ENCODE measurements around the gene ZSCAN32. TPM values are rescaled to one million over a fixed set of nuclear protein-coding genes. Genes with fewer than 3 reads are reported as not detected.

Gene ZSCAN32
- total RNA-seq, 1 experiment from 2014 or later: 15.1 TPM

- no peaks in the 10 kb centered on the region for H3K4me1 ChIP-seq (replicated peaks)
- no peak for DNase-seq (ENCODE audit: low read depth in 1 of 2, low spot score in 2 of 2)
- 0 out of 2 replicates have a peak, but pooled peaks cover 2% of the 10 kb centered on the region for H3K9me3 ChIP-seq (replicated peaks)
- H3K27me3 ChIP-seq (replicated peaks): no peaks in the 10 kb centered on the region
- H3K36me3 ChIP-seq: no peaks in the 10 kb centered on the region
- no peak overlapping the region for H3K4me3 ChIP-seq
- H3K27ac ChIP-seq: no peak overlapping the region
Measured at GRCh38 chr16:3346041-3346440, 54.8 kb downstream of the ZSCAN32 start.

Other genes starting within 250 kb of the ZSCAN32 start
- not detected in 2 replicates for gene OR1F1, start 212.8 kb downstream of the ZSCAN32 start, total RNA-seq (2014; rRNA removed; shearing (Covaris generic))
- 8.5 TPM in 2 replicates for gene ZNF200, start 165.8 kb downstream of the ZSCAN32 start, total RNA-seq (2014; rRNA removed; shearing (Covaris generic))
- gene MEFV, start 144.4 kb downstream of the ZSCAN32 start, total RNA-seq (2014; rRNA removed; shearing (Covaris generic)): not detected in 2 replicates
- gene ZNF263, start 117.5 kb downstream of the ZSCAN32 start, total RNA-seq (2014; rRNA removed; shearing (Covaris generic)): 41.0 and 53.8 TPM in 2 replicates
- 2.1 and 11.1 TPM in 2 replicates for gene TIGD7, start 95.6 kb downstream of the ZSCAN32 start, total RNA-seq (2014; rRNA removed; shearing (Covaris generic))
- gene ZNF75A, start 95.5 kb downstream of the ZSCAN32 start, total RNA-seq (2014; rRNA removed; shearing (Covaris generic)): 15.5 and 16.8 TPM in 2 replicates
- gene OR2C1, start 45.1 kb downstream of the ZSCAN32 start, total RNA-seq (2014; rRNA removed; shearing (Covaris generic)): 0.08 TPM in 1 of 2 replicates, not detected in the other
- 6.8 and 7.8 TPM in 2 replicates for gene ZNF174, start 211 bp upstream of the ZSCAN32 start, total RNA-seq (2014; rRNA removed; shearing (Covaris generic))
- gene ZNF597, start 42.5 kb upstream of the ZSCAN32 start, total RNA-seq (2014; rRNA removed; shearing (Covaris generic)): 2.1 and 2.9 TPM in 2 replicates
- 4.6 and 6.8 TPM in 2 replicates for gene NAA60, start 42.7 kb upstream of the ZSCAN32 start, total RNA-seq (2014; rRNA removed; shearing (Covaris generic))
- gene C16orf90, start 94.5 kb upstream of the ZSCAN32 start, total RNA-seq (2014; rRNA removed; shearing (Covaris generic)): not detected in 2 replicates
- gene CLUAP1, start 100.0 kb upstream of the ZSCAN32 start, total RNA-seq (2014; rRNA removed; shearing (Covaris generic)): 17.4 and 37.6 TPM in 2 replicates
- gene NLRC3, start 176.4 kb upstream of the ZSCAN32 start, total RNA-seq (2014; rRNA removed; shearing (Covaris generic)): not detected in 2 replicates
- 3.5 and 6.0 TPM in 2 replicates for gene SLX4, start 210.6 kb upstream of the ZSCAN32 start, total RNA-seq (2014; rRNA removed; shearing (Covaris generic))